Mucosa of rectum (tissue), 2 donors: ENCODE measurements around the gene CSNK2A1.

ENCODE experiments used
- H3K27ac ChIP-seq, 2 donors: one replicate each; pipeline ENCODE4 v1.7.0; 2013; ENCODE audit warnings: inconsistent platforms in 2 of 2, low read depth in 2 of 2, low read length in 2 of 2
- H3K27me3 ChIP-seq, 2 donors: one replicate each; pipeline ENCODE4 v1.7.0; 2013; ENCODE audit warnings: low read length in 2 of 2; ENCODE audit not compliant: control insufficient read depth in 2 of 2, insufficient read depth in 2 of 2
- H3K36me3 ChIP-seq, 2 donors: one replicate each; pipeline ENCODE4 v1.7.0; 2013; ENCODE audit warnings: low read length in 2 of 2; ENCODE audit not compliant: control insufficient read depth in 2 of 2, insufficient read depth in 2 of 2
- H3K4me1 ChIP-seq, 2 donors: one replicate each; pipeline ENCODE4 v1.7.0; 2013; ENCODE audit warnings: low read length in 2 of 2, mild to moderate bottlenecking in 1 of 2; ENCODE audit not compliant: control insufficient read depth in 2 of 2, insufficient read depth in 2 of 2
- H3K4me3 ChIP-seq, 2 donors: one replicate each; pipeline ENCODE4 v1.7.0; 2013; ENCODE audit warnings: low read length in 2 of 2
- H3K9ac ChIP-seq, 2 donors: one replicate each; pipeline ENCODE4 v1.7.0; 2013; ENCODE audit warnings: low read length in 2 of 2, low read depth in 1 of 2, mild to moderate bottlenecking in 1 of 2
- H3K9me3 ChIP-seq, 2 donors: one replicate each; pipeline ENCODE4 v1.7.0; 2013; ENCODE audit warnings: low read length in 2 of 2; ENCODE audit not compliant: control insufficient read depth in 2 of 2
- donor health status: healthy.
- donor health status: Normal muscosa, but diverticular disease.

Gene CSNK2A1

GRCh38 chr20:577167-577791 lies 33.7 kb upstream of the CSNK2A1 start:
- Histone ChIP-seq H3K27me3 (peaks cover 10 to 14% of the 10 kb centered on the region in 2 donors), H3K4me1 (peaks cover 0 to under 1% of the 10 kb centered on the region in 2 donors), H3K4me3 (no peak overlapping the region), H3K9ac (no peak overlapping the region), H3K27ac (no peak overlapping the region), H3K9me3 (no peaks in the 10 kb centered on the region), H3K36me3 (no peaks in the 10 kb centered on the region)

- H3K27ac ChIP-seq, result no peak overlapping the region
- no peaks in the 10 kb centered on the region for H3K36me3 ChIP-seq
- no peak overlapping the region for H3K4me3 ChIP-seq
- H3K9me3 ChIP-seq, result no peaks in the 10 kb centered on the region
- peaks cover 3 to 5% of the 10 kb centered on the region in 2 donors for H3K4me1 ChIP-seq
- H3K27me3 ChIP-seq, result peaks cover 10 to 14% of the 10 kb centered on the region in 2 donors
- no peak overlapping the region for H3K9ac ChIP-seq
Observed at GRCh38 chr20:576156-576555, 32.6 kb upstream of the CSNK2A1 start.

- no peaks in the 10 kb centered on the region for H3K36me3 ChIP-seq
- H3K9me3 ChIP-seq, result no peaks in the 10 kb centered on the region
- no peak overlapping the region for H3K27ac ChIP-seq
- H3K4me1 ChIP-seq, result peaks cover 3 to 5% of the 10 kb centered on the region in 2 donors
- H3K9ac ChIP-seq, result no peak overlapping the region
- peaks cover 10 to 11% of the 10 kb centered on the region in 2 donors for H3K27me3 ChIP-seq
- no peak overlapping the region for H3K4me3 ChIP-seq
Observed at GRCh38 chr20:575230-575629, 31.6 kb upstream of the CSNK2A1 start.

GRCh38 chr20:574297-574942 lies 30.8 kb upstream of the CSNK2A1 start:
- H3K4me1 ChIP-seq, result peaks cover 3 to 5% of the 10 kb centered on the region in 2 donors
- H3K27me3 ChIP-seq, result peaks cover 10 to 11% of the 10 kb centered on the region in 2 donors
- no peak overlapping the region for H3K27ac ChIP-seq
- H3K36me3 ChIP-seq, result no peaks in the 10 kb centered on the region
- no peak overlapping the region for H3K4me3 ChIP-seq
- no peaks in the 10 kb centered on the region for H3K9me3 ChIP-seq
- H3K9ac ChIP-seq, result no peak overlapping the region

GRCh38 chr20:573414-574296 lies 30.1 kb upstream of the CSNK2A1 start:
- peaks cover 11 to 14% of the 10 kb centered on the region in 2 donors for H3K27me3 ChIP-seq
- peaks cover 3 to 5% of the 10 kb centered on the region in 2 donors for H3K4me1 ChIP-seq
- H3K27ac ChIP-seq, result no peak overlapping the region

GRCh38 chr20:572727-573126 lies 29.1 kb upstream of the CSNK2A1 start:
- no peak overlapping the region for H3K27ac ChIP-seq
- H3K4me3 ChIP-seq, result no peak overlapping the region
- H3K4me1 ChIP-seq, result peaks cover 3 to 5% of the 10 kb centered on the region in 2 donors

More at GRCh38 chr20:573414-574296, 30.1 kb upstream of the CSNK2A1 start:
- Histone ChIP-seq H3K36me3 (no peaks in the 10 kb centered on the region), H3K4me3 (no peak overlapping the region), H3K9ac (no peak overlapping the region), H3K9me3 (no peaks in the 10 kb centered on the region)

GRCh38 chr20:571754-572441 lies 28.3 kb upstream of the CSNK2A1 start:
- Histone ChIP-seq H3K27ac (no peak overlapping the region), H3K27me3 (peaks cover 15 to 24% of the 10 kb centered on the region in 2 donors), H3K4me1 (peaks cover 3 to 5% of the 10 kb centered on the region in 2 donors), H3K9ac (no peak overlapping the region), H3K36me3 (no peaks in the 10 kb centered on the region), H3K4me3 (no peak overlapping the region), H3K9me3 (no peaks in the 10 kb centered on the region)

More at GRCh38 chr20:572727-573126, 29.1 kb upstream of the CSNK2A1 start:
- no peaks in the 10 kb centered on the region for H3K9me3 ChIP-seq
- H3K36me3 ChIP-seq, result no peaks in the 10 kb centered on the region
- peaks cover 14 to 17% of the 10 kb centered on the region in 2 donors for H3K27me3 ChIP-seq
- no peak overlapping the region for H3K9ac ChIP-seq

GRCh38 chr20:568673-569415 lies 25.3 kb upstream of the CSNK2A1 start:
- Histone ChIP-seq H3K36me3 (no peaks in the 10 kb centered on the region), H3K27me3 (peaks cover 15 to 24% of the 10 kb centered on the region in 2 donors), H3K9ac (no peak overlapping the region), H3K27ac (no peak overlapping the region), H3K4me1 (peaks cover 3 to 5% of the 10 kb centered on the region in 2 donors), H3K9me3 (no peaks in the 10 kb centered on the region), H3K4me3 (no peak overlapping the region)

- H3K27me3 ChIP-seq, result peaks cover 9 to 21% of the 10 kb centered on the region in 2 donors
- H3K4me3 ChIP-seq, result no peak overlapping the region
Observed at GRCh38 chr20:568097-568652, 24.6 kb upstream of the CSNK2A1 start.

More at GRCh38 chr20:568097-568652, 24.6 kb upstream of the CSNK2A1 start:
- no peaks in the 10 kb centered on the region for H3K9me3 ChIP-seq
- no peak overlapping the region for H3K27ac ChIP-seq
- H3K4me1 ChIP-seq, result peaks cover 3 to 5% of the 10 kb centered on the region in 2 donors
- H3K9ac ChIP-seq, result no peak overlapping the region
- H3K36me3 ChIP-seq, result no peaks in the 10 kb centered on the region
